Heart right ventricle (tissue), 16 donors: Measurements from ENCODE around the gene AQP2. TPM values are rescaled to one million over a fixed set of nuclear protein-coding genes. Genes with fewer than 3 reads are reported as not detected.

Source experiments
- ATAC-seq, 8 donors: fragments of 200-7000 bp; cut with Tn5 transposase; one replicate each; pipeline ENCODE4 v1.9.1; 2020; ENCODE audit warnings: mild to moderate bottlenecking in 8 of 8, moderate library complexity in 8 of 8, moderate number of reproducible peaks in 1 of 8
- DNase-seq, 2 donors: peaks; one replicate each; pipeline ENCODE4 v3.0.0-alpha.2; 2020
- H3K27ac ChIP-seq, 10 donors: fragments of 200-600 bp; sonication (generic) in 2 of 10; one replicate each; pipeline versions ENCODE4 v1.5.0 to v1.8.0; 2020 to 2022; ENCODE audit warnings: mild to moderate bottlenecking in 3 of 10
- H3K27me3 ChIP-seq, 7 donors: fragments of 200-600 bp; one replicate each; pipeline ENCODE4 v1.8.0; 2021 to 2022; ENCODE audit warnings: mild to moderate bottlenecking in 2 of 7
- H3K36me3 ChIP-seq, 9 donors: fragments of 200-600 bp; sonication (generic) in 1 of 9; one replicate each; pipeline versions ENCODE4 v1.5.0 to v1.8.0; 2020 to 2022; ENCODE audit warnings: mild to moderate bottlenecking in 2 of 9
- H3K4me1 ChIP-seq, 9 donors: fragments of 200-600 bp; sonication (generic) in 1 of 9; one replicate each; pipeline versions ENCODE4 v1.5.0 to v1.8.0; 2020 to 2022; ENCODE audit warnings: mild to moderate bottlenecking in 4 of 9
- H3K4me3 ChIP-seq, 10 donors: fragments of 200-600 bp; sonication (generic) in 2 of 10; one replicate each; pipeline versions ENCODE4 v1.5.0 to v1.8.0; 2020 to 2022; ENCODE audit warnings: mild to moderate bottlenecking in 7 of 10, moderate library complexity in 2 of 10
- H3K9me3 ChIP-seq, 11 donors: fragments of 200-600 bp in 10 of 11; sonication (generic) in 2 of 11; one replicate each; pipeline versions ENCODE4 v1.5.0 to v1.8.0; 2013 to 2022; ENCODE audit warnings: mild to moderate bottlenecking in 2 of 11, control low read depth in 1 of 11, moderate library complexity in 1 of 11
- CTCF ChIP-seq, 9 donors: fragments of 200-600 bp; sonication (generic) in 2 of 9; IDR thresholded peaks; one replicate each; pipeline versions ENCODE4 v1.5.0 to v1.8.0; 2021 to 2022; ENCODE audit warnings: antibody characterized with exemption in 9 of 9, mild to moderate bottlenecking in 5 of 9, moderate library complexity in 1 of 9
- WGBS, 2 donors: extraction: QIAGEN DNeasy Blood & Tissue Kit; methylation state at CpG; one replicate each; pipeline ENCODE4 v1.1.7; 2013; ENCODE audit warnings: inconsistent platforms in 1 of 2; 5-methylcytosine and 5-hydroxymethylcytosine counted together
- intact Hi-C, 10 donors: fragments of 100-400 bp; cut with DNase I; formaldehyde crosslinking; loops; one replicate each; pipeline versions ENCODE4 v1.11.1 to v1.14.2; 2022
- polyA plus RNA-seq, 2 donors: library from polyadenylated mRNA; stranded (reverse); fragments of 200-250 nt; gene quantifications; one replicate each; pipeline ENCODE4 v1.2.3, GENCODE V29; 2013
- total RNA-seq, 10 donors: library from RNA; stranded (reverse); fragmentation: NEBNext Ultra II Directional in 3 of 10; extraction: Animal tissue kit (Norgen Biotek cat#: 25700) in 3 of 10; gene quantifications; one replicate each; pipeline versions ENCODE4 v1.2.1 to v1.2.4, GENCODE V29; 2021 to 2023
- donor health status: Arrhythmogenic right ventricular cardiomyopathy.
- donor health status: ischemic (EF 13 %, LVEDD 7.1; RV severe dilation, severe dysfunction).
- donor health status: healthy with polysubstance abuse.
- donor health status: DM: no; HTN: yes; CAD: no.
- donor health status: DM: no; HTN: no; CAD: no.
- donor health status: ischemic (EF 25% LVEDD 6.9; RV normal size, moderate dysfunction).
- donor health status: ischemic (EF 25% LVEDD 5.7; RV mildly dilated, moderate dysfunction).
- donor health status: healthy.
- donor health status: DM: yes; HTN: yes; CAD: no.
- donor health status: Ischemic cardiomyopathy.
- donor health status: ischemic (EF 35%, LVEDD 5.7; RV mildly dilated, moderate dysfunction).
- donor health status: nonischemic (EF 11% LVEDD 7.7; RV severe dilation, severe dysfunction).
- donor health status: DM: yes; HTN: yes; CAD: no.
- donor health status: PGD.
- donor health status: ischemic (EF 29% LVEDD 5.4; RV normal size, mild dysfunction).
- donor health status: nonischemic (EF 23%, LVEDD 6.1; RV moderate dilation, normal function).

Gene AQP2
- total and polyA plus RNA-seq, 12 donors: 0.04 TPM; not detected in 11

DNA sequence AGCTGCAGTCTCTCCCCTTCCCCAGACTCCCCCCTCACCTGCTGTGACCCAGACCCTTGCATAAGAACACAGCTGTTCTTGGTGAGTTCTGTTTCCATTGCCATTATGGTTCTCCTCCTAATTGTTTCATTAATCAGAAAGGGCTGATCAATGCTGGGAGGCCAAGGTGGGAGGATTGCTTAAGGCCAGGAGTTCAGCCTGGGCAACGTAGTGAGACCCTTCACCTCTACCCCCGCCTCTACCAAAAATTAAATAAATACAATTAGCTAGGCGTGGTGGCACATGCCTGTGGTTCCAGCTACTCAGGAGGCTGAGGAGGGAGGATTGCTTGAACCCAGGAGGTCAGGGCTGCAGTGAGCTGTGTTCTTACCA is 29.6 kb upstream of the AQP2 start:
- Histone ChIP-seq H3K27me3 (peaks cover 0 to 11% (median 0%) of the 10 kb centered on the region in 7 donors), H3K36me3 (no peaks in the 10 kb centered on the region), H3K4me1 (peaks cover 0 to 22% (median 5%) of the 10 kb centered on the region in 9 donors), H3K27ac (no peak overlapping the region), H3K4me3 (no peak overlapping the region), H3K9me3 (no peaks in the 10 kb centered on the region)
- DNase-seq (no peak), ATAC-seq (no peak)
- TF ChIP-seq CTCF (IDR thresholded peaks at IDR 0.05): no peak
- WGBS, 2 donors: 90 to 94% methylated on average over 3 of the region's 3 CpGs
- intact Hi-C loops: no loop called here

DNA sequence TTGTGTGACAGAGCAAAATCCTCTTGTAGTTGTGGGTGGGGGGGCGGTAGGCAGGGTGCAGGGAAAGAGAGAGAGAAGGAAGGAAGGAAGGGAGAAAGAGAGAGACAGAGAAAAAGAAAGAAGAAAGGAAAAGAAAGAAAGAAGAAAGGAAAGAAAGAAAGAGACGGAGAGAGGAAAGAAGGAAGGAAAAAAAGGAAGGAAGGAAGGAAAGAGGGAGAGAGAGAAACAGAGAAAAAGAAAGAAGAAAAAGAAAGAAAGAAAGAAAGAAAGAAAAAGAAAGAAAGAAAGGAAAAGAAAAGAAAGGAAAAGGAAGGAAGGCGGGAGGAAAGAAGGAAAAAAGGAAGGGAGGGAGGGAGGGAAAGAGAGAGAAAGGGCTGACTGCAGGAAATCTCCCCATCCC is 29.2 kb upstream of the AQP2 start:
- Histone ChIP-seq H3K27ac (peak overlapping the region in 1 of 10 donors; percentile 21), H3K27me3 (peaks cover 0 to 11% (median 0%) of the 10 kb centered on the region in 7 donors), H3K4me3 (no peak overlapping the region), H3K9me3 (no peaks in the 10 kb centered on the region), H3K4me1 (peaks cover 0 to 22% (median 5%) of the 10 kb centered on the region in 9 donors), H3K36me3 (no peaks in the 10 kb centered on the region)
- WGBS, 2 donors: 64 to 75% methylated on average over 3 of the region's 3 CpGs
- intact Hi-C loops: no loop called here
- ATAC-seq (no peak), DNase-seq (no peak)
- no peak for TF ChIP-seq CTCF (IDR thresholded peaks at IDR 0.05)

DNA sequence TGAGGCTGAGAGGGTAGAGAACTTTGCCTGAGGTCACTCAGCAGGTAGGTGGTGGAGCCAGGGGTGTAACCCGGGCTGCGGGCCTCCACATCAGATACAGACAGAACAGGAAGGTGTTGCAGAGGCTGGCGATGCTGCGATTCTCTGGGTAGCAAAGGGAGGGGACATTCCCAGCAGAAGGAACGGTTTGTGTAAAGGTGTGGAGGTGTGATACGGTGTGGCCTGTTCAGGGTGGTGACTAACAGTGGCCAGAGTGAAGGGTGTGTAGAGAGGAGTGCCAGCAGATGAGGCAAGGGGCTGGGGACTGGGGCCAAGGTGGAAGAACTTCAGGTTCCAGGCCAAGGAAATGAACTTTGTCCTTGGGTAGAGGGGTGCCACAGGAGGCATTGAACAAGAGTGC is 28.6 kb upstream of the AQP2 start:
- peaks cover 0 to 22% (median 5%) of the 10 kb centered on the region in 9 donors for H3K4me1 ChIP-seq
- peaks cover 0 to 11% (median 0%) of the 10 kb centered on the region in 7 donors for H3K27me3 ChIP-seq
- H3K4me3 ChIP-seq: no peak overlapping the region
- WGBS, 2 donors: 81 to 86% methylated on average over 6 of the region's 6 CpGs
- H3K36me3 ChIP-seq: no peaks in the 10 kb centered on the region
- no peak for DNase-seq
- ATAC-seq: no peak
- intact Hi-C loops: no loop called here
- no peaks in the 10 kb centered on the region for H3K9me3 ChIP-seq
- TF ChIP-seq CTCF (IDR thresholded peaks at IDR 0.05): no peak
- peak overlapping the region in 2 of 10 donors; percentile 1 to 47 for H3K27ac ChIP-seq

DNA sequence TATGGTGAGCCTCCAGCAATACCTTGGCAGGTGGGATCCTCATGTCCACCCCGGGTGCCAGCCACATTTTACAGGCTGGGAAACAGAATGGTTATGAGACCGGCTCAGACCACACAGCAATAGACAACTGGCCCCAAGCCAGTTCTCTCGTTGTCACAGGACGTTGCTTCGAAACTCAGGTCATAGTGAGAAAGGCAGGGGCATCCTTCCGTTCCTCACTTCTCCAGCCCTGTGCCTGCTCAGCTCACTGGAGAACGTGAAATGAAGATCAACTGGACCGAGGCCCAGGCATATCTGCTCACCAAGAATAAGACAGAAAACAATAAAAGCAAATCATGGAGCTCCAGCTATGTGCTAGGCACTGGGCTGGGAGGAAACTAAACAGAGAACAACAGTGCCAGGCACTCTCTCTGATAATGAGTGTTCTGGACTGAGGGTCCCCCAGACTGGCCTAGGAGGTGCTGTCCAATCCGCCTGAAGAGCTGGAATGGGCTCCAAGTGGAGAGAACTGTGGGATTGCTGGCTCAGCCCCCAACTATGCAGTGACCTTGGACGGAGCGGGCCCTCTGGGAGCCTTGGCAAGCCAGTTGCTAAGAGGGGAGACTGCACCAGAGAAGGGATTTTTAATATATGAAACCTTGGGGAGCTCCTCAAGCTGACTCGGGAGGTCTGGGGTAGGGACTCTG is 28.0 kb upstream of the AQP2 start:
- ATAC-seq: peak; percentile 56 to 73 (median 63)
- peaks cover 0 to 22% (median 5%) of the 10 kb centered on the region in 9 donors for H3K4me1 ChIP-seq
- no peak overlapping the region for H3K4me3 ChIP-seq
- TF ChIP-seq CTCF (IDR thresholded peaks at IDR 0.05): no peak
- intact Hi-C loops: no loop called here
- peaks cover 0 to 11% (median 0%) of the 10 kb centered on the region in 7 donors for H3K27me3 ChIP-seq
- H3K36me3 ChIP-seq: no peaks in the 10 kb centered on the region
- H3K9me3 ChIP-seq: no peaks in the 10 kb centered on the region
- peak overlapping the region in 6 of 10 donors; percentile 1 to 47 (median 29) for H3K27ac ChIP-seq
- 49 to 50% methylated on average over 12 of the region's 12 CpGs for WGBS, 2 donors
- DNase-seq: peak; percentile 38 to 68
